Measurements from ENCODE around the gene SLC38A11. TPM values are rescaled to one million over a fixed set of nuclear protein-coding genes. Genes with fewer than 3 reads are reported as not detected.

SLC38A11 gene
- total and polyA plus RNA-seq, 2 of the 13 experiments (the other 11 are each of a cell fraction or from before 2014, with no cell fraction given), result 14.0 to 14.3 TPM

DNA sequence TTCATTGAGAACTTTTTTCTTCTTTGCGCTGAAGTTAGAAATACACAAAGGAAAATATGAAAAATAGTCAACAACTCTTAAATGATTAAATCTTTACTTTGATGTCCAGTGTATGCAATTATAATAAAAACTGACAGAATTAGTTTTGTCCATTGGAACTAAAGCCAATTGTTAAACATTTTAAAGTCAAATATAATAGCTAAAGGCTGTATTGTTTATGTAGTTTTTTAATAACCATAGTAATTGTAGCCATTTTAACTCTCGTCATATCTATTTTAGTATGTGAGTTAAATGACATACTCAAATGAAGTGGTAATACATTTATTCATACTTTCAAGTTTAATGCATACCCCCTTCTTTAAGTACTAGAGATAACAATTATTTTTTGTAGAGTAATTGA, 109.0 kb downstream of the SLC38A11 start (continued):
- TF ChIP-seq, protein P1, sequence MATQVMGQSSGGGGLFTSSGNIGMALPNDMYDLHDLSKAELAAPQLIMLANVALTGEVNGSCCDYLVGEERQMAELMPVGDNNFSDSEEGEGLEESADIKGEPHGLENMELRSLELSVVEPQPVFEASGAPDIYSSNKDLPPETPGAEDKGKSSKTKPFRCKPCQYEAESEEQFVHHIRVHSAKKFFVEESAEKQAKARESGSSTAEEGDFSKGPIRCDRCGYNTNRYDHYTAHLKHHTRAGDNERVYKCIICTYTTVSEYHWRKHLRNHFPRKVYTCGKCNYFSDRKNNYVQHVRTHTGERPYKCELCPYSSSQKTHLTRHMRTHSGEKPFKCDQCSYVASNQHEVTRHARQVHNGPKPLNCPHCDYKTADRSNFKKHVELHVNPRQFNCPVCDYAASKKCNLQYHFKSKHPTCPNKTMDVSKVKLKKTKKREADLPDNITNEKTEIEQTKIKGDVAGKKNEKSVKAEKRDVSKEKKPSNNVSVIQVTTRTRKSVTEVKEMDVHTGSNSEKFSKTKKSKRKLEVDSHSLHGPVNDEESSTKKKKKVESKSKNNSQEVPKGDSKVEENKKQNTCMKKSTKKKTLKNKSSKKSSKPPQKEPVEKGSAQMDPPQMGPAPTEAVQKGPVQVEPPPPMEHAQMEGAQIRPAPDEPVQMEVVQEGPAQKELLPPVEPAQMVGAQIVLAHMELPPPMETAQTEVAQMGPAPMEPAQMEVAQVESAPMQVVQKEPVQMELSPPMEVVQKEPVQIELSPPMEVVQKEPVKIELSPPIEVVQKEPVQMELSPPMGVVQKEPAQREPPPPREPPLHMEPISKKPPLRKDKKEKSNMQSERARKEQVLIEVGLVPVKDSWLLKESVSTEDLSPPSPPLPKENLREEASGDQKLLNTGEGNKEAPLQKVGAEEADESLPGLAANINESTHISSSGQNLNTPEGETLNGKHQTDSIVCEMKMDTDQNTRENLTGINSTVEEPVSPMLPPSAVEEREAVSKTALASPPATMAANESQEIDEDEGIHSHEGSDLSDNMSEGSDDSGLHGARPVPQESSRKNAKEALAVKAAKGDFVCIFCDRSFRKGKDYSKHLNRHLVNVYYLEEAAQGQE (IDR thresholded peaks at IDR 0.05; ENCODE audit: borderline replicate concordance in 1 of 2, low read depth in 1 of 2, low read length in 2 of 2), result no peak
- TF ChIP-seq HNF4G (IDR thresholded peaks at IDR 0.05; ENCODE audit: borderline replicate concordance, low read depth, low read length), result no peak
- no peak for TF ChIP-seq HNF4G (CRISPR knock-in tag; IDR thresholded peaks at IDR 0.05; ENCODE audit: borderline replicate concordance, low read depth)
- TF ChIP-seq PHF21A (CRISPR knock-in tag; IDR thresholded peaks at IDR 0.05), result no peak

Small RNA genes lying within 50 kb of the gene (small RNA-seq; reads per million reads assigned to genes)
- gene RNA5SP110 (ENCODE audit: insufficient read depth in 2 of 3, insufficient read length in 3 of 3, low read depth in 2 of 3, low replicate concordance in 1 of 3) (0 reads per million in 3 experiments), gene RNA5SP111 (ENCODE audit: insufficient read depth in 2 of 3, insufficient read length in 3 of 3, low read depth in 2 of 3, low replicate concordance in 1 of 3) (0 reads per million in 3 experiments)

Other genes with a start within 250 kb of the SLC38A11 start
- 85.4 and 86.8 TPM in 2 replicates for gene COBLL1, start 113.7 kb downstream of the SLC38A11 start, total RNA-seq (2016; rRNA removed; fragmentation: Illumina TruSeq; extraction: Trizol)
- 24.8 and 32.6 TPM in 2 replicates for gene COBLL1, start 113.7 kb downstream of the SLC38A11 start, polyA plus RNA-seq (2011; rRNA removed)
- gene SCN3A, start 248.5 kb upstream of the SLC38A11 start, total RNA-seq (2016; rRNA removed; fragmentation: Illumina TruSeq; extraction: Trizol), result not detected in 2 replicates
- gene SCN3A, start 248.5 kb upstream of the SLC38A11 start, polyA plus RNA-seq (2011; rRNA removed), result 0.03 TPM in 1 of 2 replicates, not detected in the other

Measured in HepG2 (cell line).